NCI-H2081 (cell line): Measurements from ENCODE around the gene LIMA1.
"Not testable (repeated sequence)": the region's sequence is repeated elsewhere in the genome, so short reads cannot be mapped to it uniquely, and the experiment has no call there.

Source experiments
- DNase-seq, 2 experiments: peaks; one replicate each; lab custom pipeline; 2025; lab: John Stamatoyannopoulos, UW

LIMA1 gene

DNA sequence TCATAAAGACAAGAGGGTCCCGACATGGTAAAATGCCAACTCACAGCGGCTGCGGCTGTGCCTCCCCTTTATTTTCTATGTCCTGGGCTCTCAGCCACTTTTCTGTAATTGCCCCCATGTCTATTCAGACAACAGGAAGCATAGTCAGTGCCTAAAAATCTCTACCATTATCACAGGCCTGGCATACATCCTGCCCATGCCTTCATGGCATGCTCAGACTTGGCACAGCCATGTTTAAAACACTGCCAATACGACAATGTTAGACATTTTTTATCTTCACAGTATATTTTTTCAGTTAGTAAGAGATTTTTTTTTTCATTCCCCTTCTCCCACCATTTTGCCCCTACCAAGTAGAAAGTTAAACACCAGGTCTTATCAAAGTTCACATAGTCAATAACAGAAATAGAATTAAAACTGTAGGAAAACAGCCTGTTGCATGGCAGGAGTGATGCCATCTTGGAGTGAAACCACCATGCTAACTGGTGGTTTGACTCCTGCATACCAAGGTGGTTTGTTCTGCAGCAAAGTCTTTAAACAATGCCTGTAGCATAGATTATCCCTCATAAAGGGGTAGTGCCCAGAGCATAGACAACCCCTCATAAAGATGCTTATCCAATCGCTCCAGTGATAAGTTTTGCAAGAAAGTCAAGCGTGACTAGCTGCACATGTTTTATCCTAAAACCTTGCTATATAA, 97.2 kb downstream of the LIMA1 start:
- peak; percentile 72 to 91 for DNase-seq

DNA sequence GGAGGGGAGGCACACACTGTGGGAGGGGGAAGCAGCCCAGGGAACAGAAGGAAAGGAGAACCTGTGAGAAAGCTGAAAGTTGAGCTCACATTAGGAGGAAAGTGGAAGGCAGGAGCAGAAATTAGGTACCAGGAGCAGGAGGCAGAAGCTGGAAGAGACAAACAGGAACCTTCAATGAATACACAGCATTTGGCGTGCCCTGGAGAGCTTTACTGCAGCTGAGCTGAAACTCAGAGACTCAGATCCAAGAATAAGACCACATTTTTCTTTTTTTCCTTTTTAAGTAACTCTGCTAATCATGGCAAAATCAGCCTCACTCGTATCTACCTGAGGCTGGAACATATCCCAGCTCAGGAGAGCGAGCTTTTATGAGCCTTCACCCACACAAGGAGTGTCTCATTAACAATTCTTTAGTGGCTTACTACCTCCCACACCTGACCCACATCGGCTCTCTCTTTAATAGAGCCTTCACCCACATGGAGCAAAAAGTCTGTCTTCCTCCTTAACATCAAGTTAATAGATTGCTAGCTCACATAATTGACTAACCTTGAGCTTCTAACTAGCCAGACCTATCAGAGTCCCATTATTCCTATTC, 97.9 kb downstream of the LIMA1 start:
- peak; percentile 38 to 80 for DNase-seq

DNA sequence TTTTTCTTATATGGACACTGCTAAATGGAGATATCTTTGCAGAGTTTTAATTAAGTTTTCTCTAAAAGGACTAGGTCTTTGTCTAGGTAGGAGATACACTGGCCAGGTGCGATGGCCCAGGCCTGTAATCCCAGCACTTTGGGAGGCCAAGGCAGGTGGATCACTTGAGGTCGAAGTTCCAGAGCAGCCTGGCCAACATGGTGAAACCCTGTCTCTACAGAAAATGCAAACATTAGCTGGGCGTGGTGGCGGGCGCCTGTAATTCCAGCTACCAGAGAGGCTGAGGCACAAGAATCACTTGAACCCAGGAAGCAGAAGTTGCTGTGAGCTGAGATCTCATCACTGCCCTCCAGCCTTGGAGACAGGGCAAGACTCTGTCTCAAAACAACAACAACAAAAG, 99.1 kb downstream of the LIMA1 start:
- DNase-seq = no peak

DNA sequence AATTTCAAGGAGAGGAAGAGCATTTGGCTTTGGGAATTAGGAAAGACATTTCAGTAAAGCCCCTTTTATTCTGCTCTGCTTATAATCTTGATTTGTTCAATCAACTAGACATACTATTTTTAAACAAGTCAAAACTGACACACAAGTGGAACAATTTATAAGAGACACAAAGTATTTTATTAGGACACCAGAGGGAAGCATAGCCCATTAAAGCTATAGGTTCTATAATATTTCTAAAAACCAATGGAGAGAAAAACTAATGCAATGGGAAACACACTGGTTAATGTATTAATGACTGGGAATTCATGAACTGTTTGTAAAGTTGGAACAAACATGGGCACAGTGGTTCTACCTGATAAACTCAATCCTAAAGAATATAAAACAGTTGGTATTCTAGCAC, 100.9 kb downstream of the LIMA1 start:
- DNase-seq = no peak

DNA sequence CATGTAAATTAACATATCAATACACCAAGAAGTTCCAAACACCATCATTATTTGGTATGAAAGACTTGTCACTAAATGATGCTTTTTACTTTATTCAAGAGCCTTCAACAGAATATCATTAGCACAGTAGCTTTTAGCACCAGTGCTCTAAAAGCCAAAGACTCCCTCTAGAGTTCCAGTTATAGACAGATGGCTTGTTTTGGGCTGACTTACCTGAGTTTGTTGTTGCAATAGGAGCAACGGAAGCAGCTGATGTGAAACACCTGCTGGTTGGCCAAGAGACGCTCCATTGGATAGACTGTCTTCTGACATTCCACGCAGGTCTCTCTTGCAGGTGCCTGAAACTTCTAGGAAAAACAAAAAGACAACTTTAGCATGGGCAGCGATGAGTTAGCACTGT, 101.6 kb downstream of the LIMA1 start:
- no peak for DNase-seq

DNA sequence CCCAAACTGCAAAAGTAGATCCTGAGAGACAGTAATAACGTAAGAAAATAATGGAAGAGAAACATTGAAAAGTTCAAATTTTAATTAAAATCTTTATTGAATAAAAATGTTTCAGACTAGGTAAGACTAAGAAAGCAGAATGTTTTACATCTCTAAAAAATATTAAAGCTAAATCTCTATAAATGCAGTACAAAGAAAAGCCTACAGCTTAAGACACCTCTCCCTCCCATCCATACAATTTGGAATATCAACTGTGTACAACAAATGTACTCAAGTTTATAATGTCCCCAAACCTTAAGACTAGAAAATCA, 107.6 kb downstream of the LIMA1 start:
- DNase-seq = no peak

DNA sequence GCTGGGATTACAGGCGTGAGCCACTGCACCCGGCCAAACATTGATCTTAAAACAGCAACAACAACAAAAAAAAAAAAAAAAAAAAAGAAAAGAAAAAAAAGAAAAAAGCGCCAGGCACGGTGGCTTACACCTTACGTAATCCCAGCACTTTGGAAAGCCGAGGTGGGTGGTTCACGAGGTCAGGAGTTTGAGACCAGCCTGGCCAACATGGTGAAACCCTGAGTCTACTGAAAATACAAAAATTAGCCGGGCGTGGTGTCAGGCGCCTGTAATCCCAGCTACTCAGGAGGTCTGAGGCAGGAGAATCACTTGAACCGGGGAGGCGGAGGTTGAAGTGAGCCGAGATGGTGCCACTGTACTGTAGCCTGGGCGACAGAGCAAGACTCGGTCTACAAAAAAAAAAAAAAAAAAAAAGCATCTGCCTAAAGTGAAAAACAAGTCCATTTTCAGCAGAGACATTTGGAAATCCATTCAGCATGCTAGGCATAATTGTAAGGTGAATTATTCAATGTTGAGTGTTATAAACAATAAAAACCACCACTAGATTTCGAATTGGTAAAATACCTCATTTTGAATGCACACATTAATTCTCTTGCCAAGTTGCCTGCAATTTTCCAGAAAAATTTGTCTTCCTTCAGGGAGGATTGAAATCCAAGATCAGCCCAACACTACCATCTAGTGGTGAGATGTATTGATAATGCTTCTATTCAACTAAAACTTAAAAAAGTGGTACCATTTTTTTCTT, 108.2 kb downstream of the LIMA1 start:
- DNase-seq = peak; percentile 63

DNA sequence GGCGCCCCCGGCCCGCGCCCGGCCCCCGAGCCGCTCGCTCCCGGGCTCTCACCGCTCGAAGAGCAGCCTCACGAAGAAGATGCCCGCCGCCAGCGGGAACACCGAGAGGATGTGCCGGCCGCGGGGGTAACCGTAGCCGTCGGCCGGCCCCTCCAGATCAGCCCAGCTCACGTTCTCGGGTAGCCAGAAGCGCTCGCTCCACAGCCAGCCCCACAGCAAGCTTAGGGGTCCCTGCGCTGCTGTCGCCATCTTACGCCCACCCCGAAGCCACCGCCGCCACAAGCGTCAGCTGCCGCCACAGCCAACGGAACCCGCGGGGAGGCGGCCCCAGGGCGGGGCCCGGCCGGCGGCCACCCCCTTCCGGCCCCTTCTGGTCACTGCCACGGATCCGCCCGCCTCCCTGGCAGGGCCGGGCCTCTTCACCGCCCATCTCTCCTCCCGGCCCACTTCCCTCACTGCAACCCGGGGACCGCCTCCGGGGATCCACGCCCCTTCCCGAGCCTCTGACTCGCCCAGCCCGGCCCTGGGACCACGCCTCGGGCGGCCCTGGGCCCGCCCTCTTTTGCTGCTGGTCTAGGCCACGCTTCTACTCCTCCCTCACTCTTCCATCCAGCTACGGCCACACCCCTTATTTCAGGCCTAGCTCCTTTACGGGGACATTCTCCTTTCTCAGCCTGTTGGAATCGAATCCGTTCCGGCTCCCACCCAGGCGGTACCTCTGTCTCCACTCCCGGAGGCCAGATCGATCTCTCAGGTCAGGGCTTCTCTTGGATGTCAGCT, 116.1 kb downstream of the LIMA1 start, which contains the start of gene CERS5:
Gene CERS5 (minus strand): TSS at position 321 of the 780 bp plus-strand sequence. CDS start 72 bp downstream, at position 249.
- DNase-seq = peak; percentile 98

DNA sequence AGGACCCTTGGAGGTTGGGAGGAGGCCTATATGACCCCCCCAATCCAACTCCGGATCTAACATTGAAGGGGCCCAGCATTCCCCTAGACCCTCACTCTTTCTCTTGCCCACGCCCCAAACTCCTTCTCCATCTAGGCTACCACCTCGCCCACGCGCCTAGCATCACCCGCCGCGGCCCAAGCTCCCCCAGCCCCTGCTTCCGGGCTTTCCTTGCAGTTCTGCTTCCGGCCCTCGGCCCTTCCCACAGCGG, 116.6 kb downstream of the LIMA1 start:
- DNase-seq = no peak

DNA sequence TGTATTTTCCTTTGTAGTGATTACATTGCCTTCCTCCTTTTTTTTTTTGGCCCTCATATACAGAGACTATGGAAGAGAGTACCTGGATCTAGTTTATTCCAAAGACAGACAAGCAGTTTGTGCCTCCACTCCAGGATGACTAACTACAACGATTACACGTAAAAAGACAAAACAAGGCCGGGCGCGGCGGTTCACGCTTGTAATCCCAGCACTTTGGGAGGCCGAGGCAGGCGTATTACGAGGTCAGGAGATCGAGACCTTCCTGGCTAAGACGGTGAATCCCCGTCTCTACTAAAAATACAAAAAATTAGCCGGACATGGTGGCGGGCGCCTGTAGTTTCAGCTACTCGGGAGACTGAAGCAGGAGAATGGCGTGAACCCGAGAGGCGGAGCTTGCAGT, 118.4 kb downstream of the LIMA1 start:
- DNase-seq = no peak

DNA sequence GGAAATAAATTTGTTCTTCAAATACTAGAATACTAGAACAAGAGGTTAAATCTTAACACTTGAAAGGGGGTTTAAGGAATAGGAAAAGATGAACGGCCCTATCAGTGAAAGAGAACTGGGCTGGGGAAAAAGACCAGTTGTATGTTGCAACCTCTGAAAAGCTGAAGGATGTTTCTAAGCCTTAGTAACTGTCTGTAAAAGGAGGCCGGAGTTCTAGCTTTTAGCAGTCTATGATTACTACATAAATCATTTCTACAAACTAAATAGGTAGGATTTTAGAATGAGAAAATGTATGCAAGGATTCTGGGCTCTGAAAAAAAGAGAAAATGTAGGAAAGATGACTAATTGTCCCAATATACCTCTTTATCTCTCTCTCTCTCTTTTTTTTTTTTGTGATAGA, 121.1 kb downstream of the LIMA1 start:
- DNase-seq = no peak

DNA sequence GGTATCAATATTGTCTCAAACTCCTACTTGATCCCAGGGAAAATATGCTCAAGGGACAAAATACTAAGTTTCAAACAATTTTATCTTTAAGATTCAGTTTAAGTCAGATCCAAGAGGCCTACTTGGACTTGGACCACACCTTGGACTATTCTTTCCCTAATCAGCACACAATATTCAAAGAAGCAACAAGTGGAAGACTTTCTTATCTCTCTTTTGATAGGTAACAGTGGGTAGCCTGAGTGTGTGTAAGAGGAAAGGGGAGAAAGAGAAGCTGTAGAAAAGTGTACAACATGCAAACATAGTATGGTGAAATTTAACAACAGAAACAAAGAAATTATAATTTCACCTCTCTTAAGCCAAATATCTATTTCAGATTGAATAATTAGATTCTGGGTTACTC, 122.7 kb downstream of the LIMA1 start:
- DNase-seq = no peak

DNA sequence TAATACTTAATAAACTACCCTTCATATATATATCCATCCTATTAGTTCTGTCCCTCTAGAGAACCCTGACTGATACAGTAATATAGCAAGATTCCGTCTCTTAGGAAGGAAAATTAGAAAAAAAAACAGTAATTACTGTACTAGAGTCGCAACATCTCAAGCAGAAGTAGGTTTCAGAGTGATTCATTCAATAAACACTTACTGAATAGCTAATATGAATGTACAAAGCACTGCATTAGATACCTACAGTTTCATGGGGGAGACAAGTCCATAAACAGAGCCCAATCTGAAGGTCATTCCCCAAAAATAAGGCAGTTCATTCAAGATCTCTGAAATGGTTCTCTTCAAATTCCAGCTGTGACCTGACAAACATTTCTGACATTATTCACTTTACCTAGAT, 126.1 kb downstream of the LIMA1 start:
- no peak for DNase-seq

DNA sequence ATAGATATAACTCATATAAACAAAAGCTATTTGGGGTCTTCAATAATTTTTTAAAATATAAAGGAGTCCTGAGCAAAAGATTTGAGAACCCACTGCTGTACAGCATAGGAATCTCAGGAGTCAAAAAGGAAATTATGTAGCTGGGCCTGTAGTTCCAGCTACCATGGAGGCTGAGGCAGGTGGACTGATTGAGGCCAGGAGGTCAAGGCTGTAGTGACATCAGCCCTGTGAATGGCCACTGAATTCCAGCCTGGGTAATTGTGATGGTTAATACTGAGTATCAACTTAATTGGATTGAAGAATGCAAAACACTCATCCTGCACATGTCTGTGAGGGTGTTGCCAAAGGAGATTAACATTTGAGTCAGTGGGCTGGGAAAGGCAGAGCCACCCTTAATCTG, 126.7 kb downstream of the LIMA1 start:
- DNase-seq = no peak

DNA sequence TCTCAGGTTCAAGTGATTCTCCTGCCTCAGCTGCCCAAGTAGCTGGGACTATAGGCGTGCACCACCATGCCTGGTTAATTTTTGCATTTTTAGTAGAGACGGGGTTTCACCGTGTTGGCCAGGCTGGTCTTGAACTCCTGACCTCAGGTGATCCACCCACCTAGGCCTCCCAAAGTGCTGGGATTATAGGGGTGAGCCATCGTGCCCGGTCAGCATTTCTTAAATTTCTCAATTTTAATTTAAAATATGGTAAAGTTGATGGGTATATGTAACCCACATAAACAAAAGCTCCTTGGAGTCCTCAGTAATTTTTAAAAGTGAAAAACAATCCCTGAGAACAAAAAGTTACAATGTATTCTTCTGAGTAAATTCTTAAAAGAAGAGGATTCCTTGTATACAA, 128.4 kb downstream of the LIMA1 start:
- not testable (repeated sequence) for DNase-seq

DNA sequence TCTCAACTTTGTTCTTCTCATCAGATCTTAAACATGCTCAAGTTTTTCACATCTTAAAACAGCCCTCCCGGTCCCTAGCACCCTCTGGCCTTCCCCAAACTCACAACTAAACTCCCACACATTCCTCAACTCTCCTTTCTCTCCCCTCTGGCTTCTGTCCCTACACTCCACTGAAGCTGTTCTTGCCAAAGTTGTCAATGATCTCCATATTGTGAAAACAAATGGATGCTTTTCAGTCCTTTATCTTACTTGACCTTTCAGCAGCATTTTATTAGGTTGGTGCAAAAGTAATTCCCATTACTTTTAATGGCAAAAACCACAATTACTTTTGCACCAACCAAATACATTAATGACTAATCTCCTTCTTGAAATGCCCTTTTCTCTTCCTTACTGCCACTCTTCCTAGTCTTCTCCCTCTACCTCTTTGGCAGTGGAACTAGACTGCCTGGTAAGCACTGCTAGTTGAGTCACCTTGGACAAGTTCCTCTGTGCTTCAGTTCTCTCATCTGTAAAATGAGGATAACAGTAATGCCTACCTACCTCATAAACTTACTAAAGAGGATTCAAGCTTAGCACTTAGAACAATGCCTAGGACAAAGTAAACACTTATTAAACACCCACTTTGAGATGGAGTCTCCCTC, 132.2 kb downstream of the LIMA1 start:
- DNase-seq = no peak

DNA sequence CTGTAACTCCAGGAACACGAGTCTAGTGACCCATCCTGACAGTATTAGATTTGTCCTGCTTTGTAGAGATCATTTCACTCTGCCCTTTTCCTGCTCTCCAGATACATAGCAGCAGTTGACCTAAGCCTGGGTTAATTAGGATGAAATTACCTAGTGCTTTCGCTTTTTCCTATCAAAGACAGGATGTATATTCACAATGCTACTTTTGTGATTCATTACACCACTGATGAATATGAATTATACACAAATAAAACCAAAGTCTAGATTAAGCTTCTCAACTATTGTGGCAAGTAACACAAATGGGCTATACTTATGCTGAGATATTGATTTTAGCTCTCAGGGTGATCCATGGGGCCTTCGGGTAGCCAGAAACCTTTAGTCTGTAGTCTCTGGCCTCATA, 134.0 kb downstream of the LIMA1 start:
- no peak for DNase-seq

DNA sequence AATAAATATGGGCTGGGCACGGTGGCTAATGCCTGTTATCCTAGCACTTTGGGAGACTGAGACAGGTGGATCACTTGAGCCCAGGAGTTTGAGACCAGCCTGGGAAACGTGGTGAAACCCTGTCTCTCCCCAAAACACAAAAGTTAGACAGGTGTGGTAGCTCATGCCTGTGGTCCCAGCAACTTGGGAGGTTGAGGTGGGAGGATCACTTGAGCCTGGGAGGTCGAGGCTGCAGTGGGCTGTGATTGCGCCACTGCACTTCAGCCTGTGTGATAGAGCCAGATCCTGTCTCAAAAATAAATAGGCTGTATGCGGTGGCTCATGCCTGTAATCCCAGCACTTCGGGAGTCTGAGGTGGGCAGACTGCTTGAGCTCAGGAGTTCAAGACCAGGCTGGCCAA, 135.3 kb downstream of the LIMA1 start:
- not testable (repeated sequence) for DNase-seq

DNA sequence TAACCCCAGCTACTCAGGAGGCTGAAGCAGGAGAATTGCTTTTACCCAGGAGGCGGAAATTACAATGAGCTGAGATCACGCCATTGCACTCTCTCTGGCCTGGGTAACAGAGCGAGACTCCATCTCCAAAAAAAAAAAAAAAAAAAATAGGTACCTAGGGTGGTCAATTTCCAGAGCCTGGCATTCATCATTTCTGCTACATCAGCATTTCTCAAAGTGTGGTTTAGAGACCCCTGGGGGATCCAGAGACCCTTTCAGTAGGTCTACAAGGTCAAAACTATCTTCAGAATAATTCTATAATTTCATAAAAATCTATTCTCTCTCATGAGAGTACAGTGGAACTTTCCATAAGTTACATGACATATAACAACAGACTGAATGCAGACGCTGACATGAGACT, 136.0 kb downstream of the LIMA1 start:
- no peak for DNase-seq

DNA sequence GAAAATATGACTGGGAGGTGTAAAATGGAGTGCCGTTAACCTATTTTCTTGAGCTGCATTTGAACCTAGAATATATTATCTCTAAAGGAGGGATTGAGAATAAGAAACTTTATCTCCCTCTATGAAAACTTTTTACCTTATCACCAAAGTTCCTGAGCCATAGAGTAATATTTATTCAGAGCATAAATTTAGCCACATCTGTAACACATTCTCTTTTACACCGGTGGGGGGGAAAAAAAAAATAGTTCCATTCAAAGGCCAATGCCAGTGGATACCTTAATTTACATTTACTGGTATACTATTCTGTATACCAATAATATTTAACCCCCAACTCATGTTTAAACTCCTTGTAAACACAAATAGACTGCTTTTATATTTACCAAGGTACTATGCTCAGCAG, 137.9 kb downstream of the LIMA1 start:
- DNase-seq = no peak

DNA sequence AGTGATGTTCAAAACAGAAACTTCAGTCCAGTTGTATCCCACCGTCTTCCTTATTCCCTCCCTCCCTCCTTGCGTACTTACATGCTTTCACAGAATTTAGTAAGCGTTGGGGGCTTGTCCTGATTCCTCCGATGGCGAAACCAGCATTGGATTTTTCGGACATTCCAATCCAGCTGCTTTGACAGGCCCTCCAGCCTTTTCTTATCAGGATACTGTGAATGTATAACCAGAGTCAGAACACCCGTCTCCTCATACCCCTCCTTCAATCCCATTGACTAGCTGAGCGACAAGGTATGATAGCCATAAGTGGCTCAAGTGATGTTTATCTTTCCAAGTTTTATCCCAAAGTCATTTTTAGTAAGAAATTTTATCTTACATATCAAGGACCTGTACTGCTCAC, 140.3 kb downstream of the LIMA1 start:
- DNase-seq = no peak

DNA sequence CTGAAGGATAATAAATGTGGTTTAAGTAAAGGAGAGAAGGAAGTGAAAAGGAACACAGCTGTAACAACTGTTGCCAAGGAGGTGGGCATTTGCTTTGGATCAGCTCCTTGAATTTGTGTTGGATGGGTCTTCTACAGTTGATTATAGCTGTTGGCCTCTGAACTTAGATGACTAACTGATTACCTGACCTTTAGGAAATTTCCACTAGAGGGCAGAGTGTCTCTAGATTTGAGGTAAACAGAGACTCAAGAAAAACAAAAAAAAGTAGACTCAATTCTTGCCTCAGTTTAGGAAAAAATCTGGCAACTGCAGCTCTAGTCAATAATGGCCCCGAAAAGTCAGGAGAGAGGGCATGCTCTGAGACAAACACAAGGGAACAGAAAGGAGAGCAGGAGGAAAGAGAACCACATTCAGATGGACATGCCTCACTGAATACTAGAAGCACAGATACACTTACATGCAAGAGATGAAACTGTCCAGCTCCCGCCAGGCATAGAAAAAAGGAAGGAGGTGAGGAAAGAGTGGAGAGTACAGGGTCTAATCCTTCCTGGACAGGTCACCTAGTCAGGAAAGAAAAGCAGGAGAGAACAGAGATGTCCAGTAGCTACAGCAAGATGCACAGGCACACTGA, 150.7 kb downstream of the LIMA1 start:
- no peak for DNase-seq
